ENCODE measurements around the gene BPHL.

DNA sequence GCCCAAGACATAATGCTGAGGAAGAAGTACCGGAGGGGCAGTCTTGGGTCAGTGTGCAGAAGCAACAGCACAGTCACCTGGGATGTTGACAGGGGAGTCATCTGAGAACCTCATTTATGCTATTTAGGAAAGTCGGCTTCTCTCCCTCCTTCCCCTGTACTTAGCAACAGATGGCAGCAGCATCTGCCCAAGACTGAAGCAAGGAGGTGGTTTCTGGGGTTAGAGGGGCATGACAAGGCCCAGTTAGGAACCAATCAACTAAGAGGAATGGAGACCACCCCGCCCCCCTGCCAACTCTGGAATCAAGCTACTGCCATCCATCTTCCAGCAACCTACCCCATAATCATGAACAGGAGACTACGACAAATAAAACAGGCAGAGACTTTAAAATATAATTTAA lies 28.5 kb upstream of the BPHL start:
- TF ChIP-seq, protein P1, sequence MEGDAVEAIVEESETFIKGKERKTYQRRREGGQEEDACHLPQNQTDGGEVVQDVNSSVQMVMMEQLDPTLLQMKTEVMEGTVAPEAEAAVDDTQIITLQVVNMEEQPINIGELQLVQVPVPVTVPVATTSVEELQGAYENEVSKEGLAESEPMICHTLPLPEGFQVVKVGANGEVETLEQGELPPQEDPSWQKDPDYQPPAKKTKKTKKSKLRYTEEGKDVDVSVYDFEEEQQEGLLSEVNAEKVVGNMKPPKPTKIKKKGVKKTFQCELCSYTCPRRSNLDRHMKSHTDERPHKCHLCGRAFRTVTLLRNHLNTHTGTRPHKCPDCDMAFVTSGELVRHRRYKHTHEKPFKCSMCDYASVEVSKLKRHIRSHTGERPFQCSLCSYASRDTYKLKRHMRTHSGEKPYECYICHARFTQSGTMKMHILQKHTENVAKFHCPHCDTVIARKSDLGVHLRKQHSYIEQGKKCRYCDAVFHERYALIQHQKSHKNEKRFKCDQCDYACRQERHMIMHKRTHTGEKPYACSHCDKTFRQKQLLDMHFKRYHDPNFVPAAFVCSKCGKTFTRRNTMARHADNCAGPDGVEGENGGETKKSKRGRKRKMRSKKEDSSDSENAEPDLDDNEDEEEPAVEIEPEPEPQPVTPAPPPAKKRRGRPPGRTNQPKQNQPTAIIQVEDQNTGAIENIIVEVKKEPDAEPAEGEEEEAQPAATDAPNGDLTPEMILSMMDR (IDR thresholded peaks at IDR 0.05): no peak
- no peak for TF ChIP-seq POLR2A (IDR thresholded peaks at IDR 0.05)

Measured in sigmoid colon (tissue), 3 donors.